GM12865 (cell line): Measurements from ENCODE around the gene ANO3.

ENCODE experiments used
- DNase-seq: peaks from one replicate; pipeline ENCODE4 v3.0.0; 2010; ENCODE audit warnings: low read depth
- H3K4me3 ChIP-seq: 2 replicates; pipeline ENCODE4 v1.5.1; 2011; ENCODE audit warnings: mild to moderate bottlenecking, low read depth, low read length, control low read depth
- TF ChIP-seq, protein P1 (sequence below): IDR thresholded peaks from 2 replicates; pipeline ENCODE4 v1.5.1; 2011; ENCODE audit warnings: low read length, control low read depth, low read depth, inconsistent platforms; ENCODE audit not compliant: insufficient read depth; ENCODE audit errors: missing control alignments

Gene ANO3

DNA sequence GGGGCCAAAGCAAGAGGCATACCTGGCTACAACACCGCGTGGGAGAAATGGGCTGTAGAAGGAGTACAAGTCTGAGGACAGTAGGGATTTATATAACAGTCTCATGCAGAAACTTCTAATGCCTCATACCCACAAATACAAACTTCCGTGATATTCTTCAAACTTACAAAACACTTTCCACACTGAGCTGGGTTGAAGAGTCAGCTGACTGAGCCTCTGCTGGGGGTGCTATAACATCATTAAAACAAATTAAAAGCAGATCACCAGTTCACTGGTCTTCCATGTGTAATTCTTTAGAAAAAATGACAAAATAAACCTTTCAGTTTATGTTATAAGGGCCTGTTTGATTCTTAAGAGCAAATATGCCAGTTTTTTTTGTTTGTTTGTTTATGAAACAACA lies 148.1 kb downstream of the ANO3 start:
- DNase-seq: no peak
- H3K4me3 ChIP-seq: no peak overlapping the region
- TF ChIP-seq, protein P1, sequence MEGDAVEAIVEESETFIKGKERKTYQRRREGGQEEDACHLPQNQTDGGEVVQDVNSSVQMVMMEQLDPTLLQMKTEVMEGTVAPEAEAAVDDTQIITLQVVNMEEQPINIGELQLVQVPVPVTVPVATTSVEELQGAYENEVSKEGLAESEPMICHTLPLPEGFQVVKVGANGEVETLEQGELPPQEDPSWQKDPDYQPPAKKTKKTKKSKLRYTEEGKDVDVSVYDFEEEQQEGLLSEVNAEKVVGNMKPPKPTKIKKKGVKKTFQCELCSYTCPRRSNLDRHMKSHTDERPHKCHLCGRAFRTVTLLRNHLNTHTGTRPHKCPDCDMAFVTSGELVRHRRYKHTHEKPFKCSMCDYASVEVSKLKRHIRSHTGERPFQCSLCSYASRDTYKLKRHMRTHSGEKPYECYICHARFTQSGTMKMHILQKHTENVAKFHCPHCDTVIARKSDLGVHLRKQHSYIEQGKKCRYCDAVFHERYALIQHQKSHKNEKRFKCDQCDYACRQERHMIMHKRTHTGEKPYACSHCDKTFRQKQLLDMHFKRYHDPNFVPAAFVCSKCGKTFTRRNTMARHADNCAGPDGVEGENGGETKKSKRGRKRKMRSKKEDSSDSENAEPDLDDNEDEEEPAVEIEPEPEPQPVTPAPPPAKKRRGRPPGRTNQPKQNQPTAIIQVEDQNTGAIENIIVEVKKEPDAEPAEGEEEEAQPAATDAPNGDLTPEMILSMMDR: no peak

DNA sequence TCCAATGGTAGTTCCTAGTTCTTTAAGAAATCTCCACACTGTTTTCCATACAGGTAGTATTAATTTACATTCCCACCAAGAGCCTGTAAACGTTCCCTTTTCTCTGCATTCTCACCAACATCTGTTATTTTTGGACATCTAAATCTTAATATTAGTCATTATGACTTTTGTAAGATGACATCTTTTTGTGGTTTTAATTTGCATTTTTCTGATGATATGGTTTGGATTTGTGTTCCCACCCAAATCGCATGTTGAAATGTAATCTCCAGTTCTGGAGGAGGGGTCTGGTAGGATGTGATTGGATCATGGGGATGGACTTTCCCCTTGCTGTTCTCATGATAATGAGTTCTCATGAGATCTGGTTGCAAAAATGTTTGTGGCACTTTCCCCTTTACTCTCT lies 151.2 kb downstream of the ANO3 start:
- no peak overlapping the region for H3K4me3 ChIP-seq
- TF ChIP-seq, protein P1: no peak
- no peak for DNase-seq

DNA sequence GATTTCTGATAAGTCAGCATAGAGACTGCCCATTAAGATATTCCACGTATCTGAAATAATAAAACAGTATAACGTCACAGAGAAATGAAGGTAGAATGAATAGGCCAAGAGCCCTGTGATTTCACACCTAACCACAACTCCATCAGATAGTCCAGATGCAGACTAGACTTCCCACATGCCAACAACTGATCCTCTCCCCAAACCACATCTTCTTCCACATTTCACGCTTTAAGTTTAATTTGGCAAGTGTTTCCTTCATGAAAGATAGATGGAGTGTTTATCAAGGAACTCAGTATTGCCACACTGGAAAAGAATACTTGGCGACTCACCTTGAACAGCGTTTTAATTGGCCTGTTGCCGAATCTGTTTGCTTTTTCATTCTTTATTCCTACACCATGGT lies 158.6 kb downstream of the ANO3 start:
- no peak for DNase-seq
- H3K4me3 ChIP-seq: no peak overlapping the region
- TF ChIP-seq, protein P1: no peak

DNA sequence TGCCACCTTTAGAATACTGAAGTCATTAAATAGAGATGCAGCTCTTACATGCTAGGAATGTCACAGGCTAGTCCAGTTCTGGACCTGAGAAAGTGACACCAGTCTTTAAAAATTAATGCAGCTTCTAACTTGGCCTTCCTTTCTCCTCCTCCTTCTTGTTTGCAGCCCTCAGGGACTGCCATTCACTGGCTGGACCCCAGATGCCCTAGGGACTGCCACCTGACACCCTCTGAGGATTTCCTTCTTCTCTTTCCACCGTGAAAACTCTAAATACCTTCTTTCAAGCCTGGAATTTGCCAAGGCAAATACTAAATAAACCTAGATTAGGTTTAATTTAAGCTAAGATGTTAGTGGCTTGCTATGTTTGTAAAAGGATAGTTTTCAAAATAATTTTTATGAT lies 161.7 kb downstream of the ANO3 start:
- TF ChIP-seq, protein P1: no peak
- DNase-seq: no peak
- no peak overlapping the region for H3K4me3 ChIP-seq

DNA sequence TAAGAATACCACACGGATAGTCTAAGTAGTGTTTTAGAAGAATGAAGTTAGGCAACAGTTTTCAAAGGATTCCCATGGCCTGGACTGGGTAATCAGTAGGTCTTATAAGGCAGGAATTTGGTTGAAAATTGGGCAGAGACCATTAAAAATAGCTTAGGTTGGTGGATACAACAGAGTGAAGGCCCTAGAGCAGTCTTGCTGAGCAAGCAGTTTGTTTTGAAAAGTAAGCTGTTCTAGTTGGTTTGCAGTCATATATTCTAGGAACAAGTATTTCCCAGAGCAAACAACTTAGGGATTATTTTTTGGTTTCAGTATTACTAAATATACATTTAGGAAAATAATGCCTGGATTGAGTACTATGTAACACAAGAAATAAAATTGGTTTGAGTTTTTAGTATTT lies 175.3 kb downstream of the ANO3 start:
- DNase-seq: no peak
- TF ChIP-seq, protein P1: no peak

DNA sequence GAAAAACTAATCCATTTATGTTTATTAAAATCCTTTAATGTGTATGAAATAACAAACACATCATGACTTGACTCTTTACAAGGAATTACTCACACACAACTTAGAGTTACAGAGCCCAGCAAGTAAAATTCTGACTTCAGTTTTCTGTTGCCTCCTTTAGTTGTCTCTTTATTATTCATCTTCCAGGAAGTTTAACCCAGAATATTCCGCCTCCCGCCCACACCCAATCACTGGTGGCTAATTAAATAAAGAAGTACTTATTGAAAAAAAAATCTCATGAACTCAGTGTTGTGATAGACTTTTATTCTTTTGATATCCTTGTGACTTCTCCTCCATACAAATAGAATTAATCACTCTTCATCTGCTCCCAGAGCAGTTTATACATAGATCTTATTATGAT lies 178.2 kb downstream of the ANO3 start:
- TF ChIP-seq, protein P1: no peak
- no peak for DNase-seq
- H3K4me3 ChIP-seq: no peak overlapping the region

More for the DNA sequence above, 175.3 kb downstream of the ANO3 start:
- no peak overlapping the region for H3K4me3 ChIP-seq

DNA sequence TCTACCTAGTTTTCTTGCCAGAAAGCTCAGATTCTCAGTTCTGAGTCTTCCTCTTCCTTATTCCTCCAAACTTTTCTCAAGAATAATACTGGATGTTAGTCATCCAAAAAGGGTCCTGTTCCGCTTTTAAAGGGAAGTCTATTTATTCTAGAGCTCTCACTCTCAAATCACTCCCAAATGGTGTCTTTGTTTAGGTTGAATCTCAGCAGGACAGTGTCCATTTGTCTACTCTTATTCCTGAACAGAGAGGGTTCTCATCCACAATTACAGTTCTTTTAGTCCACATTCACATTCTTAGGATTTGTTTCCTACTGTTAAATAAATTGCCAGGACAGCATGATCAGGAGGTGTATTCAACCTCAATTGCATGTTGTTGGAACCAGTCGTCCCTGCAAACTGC lies 178.8 kb downstream of the ANO3 start:
- DNase-seq: no peak
- H3K4me3 ChIP-seq: no peak overlapping the region
- TF ChIP-seq, protein P1: no peak
